Sigmoid colon (tissue), 4 donors: ENCODE data around the gene SETBP1.

Source experiments
- CTCF ChIP-seq, 4 experiments: fragments of 450-650 bp in 3 of 4; fragments of 200-600 bp in 1 of 4; IDR thresholded peaks; one replicate each; pipeline ENCODE4 v1.5.1; 2016 to 2019; ENCODE audit warnings: antibody characterized with exemption in 4 of 4, mild to moderate bottlenecking in 3 of 4, moderate library complexity in 2 of 4
- EP300 ChIP-seq, 4 donors: sonication (generic); formaldehyde crosslinking; IDR thresholded peaks; one replicate each; pipeline ENCODE4 v1.6.1; 2017; ENCODE audit warnings: antibody characterized with exemption in 4 of 4
- POLR2AphosphoS5 ChIP-seq, 4 donors: sonication (generic); formaldehyde crosslinking; IDR thresholded peaks; one replicate each; pipeline ENCODE4 v1.6.1; 2017; ENCODE audit warnings: antibody characterized with exemption in 4 of 4

GRCh38 chr18:44942073-44942472, 261.4 kb downstream of the SETBP1 start:
- no peak for TF ChIP-seq CTCF (IDR thresholded peaks at IDR 0.05)
- no peak for TF ChIP-seq EP300 (IDR thresholded peaks at IDR 0.05)
- TF ChIP-seq POLR2AphosphoS5 (IDR thresholded peaks at IDR 0.05): no peak
